NCI-H510A (cell line): ENCODE results near the gene PDE6G.

Experiments
- DNase-seq: peaks from one replicate; lab custom pipeline; 2025; lab: John Stamatoyannopoulos, UW

PDE6G gene

GRCh38 chr17:81662002-81662401 lies 5.7 kb upstream of the PDE6G start:
- DNase-seq, result no peak

GRCh38 chr17:81660441-81660840 lies 4.1 kb upstream of the PDE6G start:
- no peak for DNase-seq

- no peak for DNase-seq
Observed at GRCh38 chr17:81659038-81659437, 2.7 kb upstream of the PDE6G start.

- no peak for DNase-seq
Observed at GRCh38 chr17:81656835-81657234, 493 bp upstream of the PDE6G start.

GRCh38 chr17:81655378-81656117 lies 794 bp downstream of the PDE6G start:
- no peak for DNase-seq

GRCh38 chr17:81652906-81653771 lies 3.2 kb downstream of the PDE6G start:
- no peak for DNase-seq

GRCh38 chr17:81651692-81652091 lies 4.7 kb downstream of the PDE6G start:
- no peak for DNase-seq

- no peak for DNase-seq
Observed at GRCh38 chr17:81650951-81651350, 5.4 kb downstream of the PDE6G start.

- DNase-seq, result no peak
Observed at GRCh38 chr17:81648707-81649085, 7.6 kb downstream of the PDE6G start.

- DNase-seq, result no peak
Observed at GRCh38 chr17:81648013-81648706, 8.2 kb downstream of the PDE6G start.

GRCh38 chr17:81647640-81648012 lies 8.7 kb downstream of the PDE6G start:
- no peak for DNase-seq

GRCh38 chr17:81646869-81647600 lies 9.3 kb downstream of the PDE6G start:
- DNase-seq, result no peak

- no peak for DNase-seq
Observed at GRCh38 chr17:81644976-81645952, 11.1 kb downstream of the PDE6G start.

- DNase-seq, result no peak
Observed at GRCh38 chr17:81644496-81644895, 11.8 kb downstream of the PDE6G start.

- DNase-seq, result no peak
Observed at GRCh38 chr17:81641825-81642489, 14.4 kb downstream of the PDE6G start.

GRCh38 chr17:81640011-81640410 lies 16.3 kb downstream of the PDE6G start:
- no peak for DNase-seq

- DNase-seq, result no peak
Observed at GRCh38 chr17:81638683-81639082, 17.7 kb downstream of the PDE6G start.

GRCh38 chr17:81636505-81637288 lies 19.6 kb downstream of the PDE6G start, which contains the start of the genes NPLOC4 and TSPAN10:
Gene NPLOC4, minus strand, starts transcription at chr17:81637112. Its CDS starts 182 bp downstream, at chr17:81636930.
Gene TSPAN10, plus strand, starts transcription at chr17:81637196. Its CDS starts 5,217 bp downstream, at chr17:81642413.
- peak; percentile 41 for DNase-seq

GRCh38 chr17:81635973-81636504 lies 20.3 kb downstream of the PDE6G start:
- DNase-seq, result no peak
